AG04449 (cell line): ENCODE data around the gene OPN1LW.

Experiments
- CTCF ChIA-PET: fragments of 350-600 bp; formaldehyde crosslinking; extraction: SDS; loops from one replicate; lab custom pipeline; 2021; ENCODE audit warnings: antibody characterized with exemption; lab: Yijun Ruan, JAX
- POLR2A ChIA-PET: fragments of 400-600, 350-600 bp; formaldehyde crosslinking; extraction: SDS; loops from one replicate; lab custom pipeline; 2020; ENCODE audit warnings: antibody characterized with exemption, inconsistent platforms; lab: Yijun Ruan, JAX
- DNase-seq: peaks from one replicate; pipeline ENCODE4 v3.0.0-alpha.2; 2010; ENCODE audit warnings: low read depth, low spot score
- H3K4me3 ChIP-seq: 2 replicates; pipeline ENCODE4 v1.5.1; 2011; ENCODE audit warnings: low read depth, mild to moderate bottlenecking, control low read depth, low read length
- TF ChIP-seq, protein P1 (sequence below): IDR thresholded peaks from one replicate; pipeline ENCODE4 v1.5.1; 2011; ENCODE audit warnings: mild to moderate bottlenecking, moderate library complexity, low read length, control low read depth, inconsistent platforms; ENCODE audit not compliant: insufficient read depth; ENCODE audit errors: missing control alignments

OPN1LW gene

DNA sequence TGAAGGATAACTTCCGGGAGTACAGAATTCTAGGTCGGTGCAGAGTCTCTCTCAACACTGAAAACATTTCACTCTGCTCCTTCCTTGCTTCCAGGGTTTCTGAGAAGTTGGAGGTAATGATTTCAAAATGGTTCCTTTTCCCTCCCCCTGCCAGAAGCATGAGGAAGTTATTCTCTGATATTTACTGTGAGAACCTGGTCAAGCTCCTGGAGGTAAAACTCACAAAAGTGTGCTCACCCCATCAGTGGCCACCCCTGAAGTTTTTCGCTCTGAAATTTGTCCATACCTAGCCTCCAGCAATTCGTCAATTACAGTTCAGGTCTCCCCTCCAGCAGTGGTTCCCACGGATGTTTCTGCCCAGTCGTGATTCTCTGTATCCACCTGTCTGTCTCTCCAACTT, 30.3 kb upstream of the OPN1LW start:
- TF ChIP-seq, protein P1, sequence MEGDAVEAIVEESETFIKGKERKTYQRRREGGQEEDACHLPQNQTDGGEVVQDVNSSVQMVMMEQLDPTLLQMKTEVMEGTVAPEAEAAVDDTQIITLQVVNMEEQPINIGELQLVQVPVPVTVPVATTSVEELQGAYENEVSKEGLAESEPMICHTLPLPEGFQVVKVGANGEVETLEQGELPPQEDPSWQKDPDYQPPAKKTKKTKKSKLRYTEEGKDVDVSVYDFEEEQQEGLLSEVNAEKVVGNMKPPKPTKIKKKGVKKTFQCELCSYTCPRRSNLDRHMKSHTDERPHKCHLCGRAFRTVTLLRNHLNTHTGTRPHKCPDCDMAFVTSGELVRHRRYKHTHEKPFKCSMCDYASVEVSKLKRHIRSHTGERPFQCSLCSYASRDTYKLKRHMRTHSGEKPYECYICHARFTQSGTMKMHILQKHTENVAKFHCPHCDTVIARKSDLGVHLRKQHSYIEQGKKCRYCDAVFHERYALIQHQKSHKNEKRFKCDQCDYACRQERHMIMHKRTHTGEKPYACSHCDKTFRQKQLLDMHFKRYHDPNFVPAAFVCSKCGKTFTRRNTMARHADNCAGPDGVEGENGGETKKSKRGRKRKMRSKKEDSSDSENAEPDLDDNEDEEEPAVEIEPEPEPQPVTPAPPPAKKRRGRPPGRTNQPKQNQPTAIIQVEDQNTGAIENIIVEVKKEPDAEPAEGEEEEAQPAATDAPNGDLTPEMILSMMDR = no peak
- no peak overlapping the region for H3K4me3 ChIP-seq
- ChIA-PET POLR2A (interaction anchor here (0.5 kb wide), 1 partner anchor 1141 kb away, joined by 6 read pairs; no protein-coding TSS in a partner anchor), CTCF (no interaction called here)
- DNase-seq = no peak

- ChIA-PET CTCF (no interaction called here), POLR2A (no interaction called here)
- DNase-seq = no peak
- TF ChIP-seq, protein P1 = no peak
- no peak overlapping the region for H3K4me3 ChIP-seq
Observed at GRCh38 chrX:154114652-154115051, 29.4 kb upstream of the OPN1LW start.

GRCh38 chrX:154115071-154115470, 29.0 kb upstream of the OPN1LW start:
- POLR2A ChIA-PET = no interaction called here

GRCh38 chrX:154115750-154116149, 28.3 kb upstream of the OPN1LW start:
- DNase-seq = no peak
- TF ChIP-seq, protein P1 = no peak
- no peak overlapping the region for H3K4me3 ChIP-seq
- ChIA-PET POLR2A (no interaction called here), CTCF (no interaction called here)

More at GRCh38 chrX:154115071-154115470, 29.0 kb upstream of the OPN1LW start:
- TF ChIP-seq, protein P1 = no peak
- no peak overlapping the region for H3K4me3 ChIP-seq
- DNase-seq = no peak
- CTCF ChIA-PET = no interaction called here

GRCh38 chrX:154116426-154117211, 27.4 kb upstream of the OPN1LW start:
- DNase-seq = no peak
- H3K4me3 ChIP-seq = no peak overlapping the region
- ChIA-PET POLR2A (no interaction called here), CTCF (no interaction called here)
- TF ChIP-seq, protein P1 = no peak

- no peak for DNase-seq
- CTCF ChIA-PET = no interaction called here
- H3K4me3 ChIP-seq = no peak overlapping the region
- POLR2A ChIA-PET = interaction anchor here (0.5 kb wide), 1 partner anchor 664 kb away, joined by 3 read pairs; no protein-coding TSS in a partner anchor
- TF ChIP-seq, protein P1 = no peak
Observed at GRCh38 chrX:154117566-154117965, 26.5 kb upstream of the OPN1LW start.
